Parathyroid adenoma (tissue), 2 donors: ENCODE measurements around the gene PCDH9.

Source experiments
- H2AFZ ChIP-seq: fragments of 300-600 bp; sonication (generic); one replicate; pipeline ENCODE4 v1.7.0; 2017; ENCODE audit warnings: antibody characterized with exemption, mild to moderate bottlenecking
- H3K27ac ChIP-seq: fragments of 300-600 bp; sonication (generic); one replicate; pipeline ENCODE4 v1.7.0; 2017
- H3K27me3 ChIP-seq: fragments of 300-600 bp; sonication (generic); one replicate; pipeline ENCODE4 v1.7.0; 2017; ENCODE audit warnings: low read length; ENCODE audit not compliant: control insufficient read depth, insufficient read depth
- H3K36me3 ChIP-seq: fragments of 300-600 bp; sonication (generic); one replicate; pipeline ENCODE4 v1.7.0; 2017; ENCODE audit warnings: low read length; ENCODE audit not compliant: control insufficient read depth, insufficient read depth
- H3K4me1 ChIP-seq: fragments of 300-600 bp; sonication (generic); one replicate; pipeline ENCODE4 v1.7.0; 2017; ENCODE audit warnings: control low read depth
- H3K4me2 ChIP-seq: fragments of 300-600 bp; sonication (generic); one replicate; pipeline ENCODE4 v1.7.0; 2017; ENCODE audit warnings: low read length
- H3K4me3 ChIP-seq: fragments of 300-600 bp; sonication (generic); one replicate; pipeline ENCODE4 v1.7.0; 2017; ENCODE audit warnings: low read depth, low read length
- H3K79me2 ChIP-seq: fragments of 300-600 bp; sonication (generic); one replicate; pipeline ENCODE4 v1.7.0; 2017; ENCODE audit warnings: control low read depth
- H3K9ac ChIP-seq: fragments of 300-600 bp; sonication (generic); one replicate; pipeline ENCODE4 v1.7.0; 2017; ENCODE audit warnings: mild to moderate bottlenecking
- H3K9me3 ChIP-seq: fragments of 300-600 bp; sonication (generic); one replicate; pipeline ENCODE4 v1.7.0; 2017; ENCODE audit warnings: low read length; ENCODE audit not compliant: control insufficient read depth
- TF ChIP-seq, protein P1 (sequence below): fragments of 300-600 bp; sonication (generic); IDR thresholded peaks from one replicate; pipeline ENCODE4 v1.7.0; 2017; ENCODE audit warnings: antibody characterized with exemption, mild to moderate bottlenecking
- donor health status: primary hyperparathyroidism.

The PCDH9 gene

GRCh38 chr13:66581675-66582074 is 648.5 kb downstream of the PCDH9 start:
- H3K79me2 ChIP-seq = no peaks in the 10 kb centered on the region
- no peaks in the 10 kb centered on the region for H3K36me3 ChIP-seq
- no peaks in the 10 kb centered on the region for H3K27me3 ChIP-seq
- no peak overlapping the region for H2AFZ ChIP-seq
- H3K4me3 ChIP-seq = no peak overlapping the region
- H3K27ac ChIP-seq = no peak overlapping the region
- TF ChIP-seq, protein P1, sequence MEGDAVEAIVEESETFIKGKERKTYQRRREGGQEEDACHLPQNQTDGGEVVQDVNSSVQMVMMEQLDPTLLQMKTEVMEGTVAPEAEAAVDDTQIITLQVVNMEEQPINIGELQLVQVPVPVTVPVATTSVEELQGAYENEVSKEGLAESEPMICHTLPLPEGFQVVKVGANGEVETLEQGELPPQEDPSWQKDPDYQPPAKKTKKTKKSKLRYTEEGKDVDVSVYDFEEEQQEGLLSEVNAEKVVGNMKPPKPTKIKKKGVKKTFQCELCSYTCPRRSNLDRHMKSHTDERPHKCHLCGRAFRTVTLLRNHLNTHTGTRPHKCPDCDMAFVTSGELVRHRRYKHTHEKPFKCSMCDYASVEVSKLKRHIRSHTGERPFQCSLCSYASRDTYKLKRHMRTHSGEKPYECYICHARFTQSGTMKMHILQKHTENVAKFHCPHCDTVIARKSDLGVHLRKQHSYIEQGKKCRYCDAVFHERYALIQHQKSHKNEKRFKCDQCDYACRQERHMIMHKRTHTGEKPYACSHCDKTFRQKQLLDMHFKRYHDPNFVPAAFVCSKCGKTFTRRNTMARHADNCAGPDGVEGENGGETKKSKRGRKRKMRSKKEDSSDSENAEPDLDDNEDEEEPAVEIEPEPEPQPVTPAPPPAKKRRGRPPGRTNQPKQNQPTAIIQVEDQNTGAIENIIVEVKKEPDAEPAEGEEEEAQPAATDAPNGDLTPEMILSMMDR = no peak
- no peaks in the 10 kb centered on the region for H3K4me1 ChIP-seq
- no peak overlapping the region for H3K4me2 ChIP-seq
- H3K9ac ChIP-seq = no peak overlapping the region
- no peaks in the 10 kb centered on the region for H3K9me3 ChIP-seq

GRCh38 chr13:66578305-66578704 is 651.8 kb downstream of the PCDH9 start:
- H3K4me3 ChIP-seq = no peak overlapping the region
- no peaks in the 10 kb centered on the region for H3K79me2 ChIP-seq
- no peaks in the 10 kb centered on the region for H3K9me3 ChIP-seq
- no peak overlapping the region for H3K27ac ChIP-seq
- H3K27me3 ChIP-seq = no peaks in the 10 kb centered on the region
- TF ChIP-seq, protein P1 = no peak
- H3K36me3 ChIP-seq = no peaks in the 10 kb centered on the region
- H2AFZ ChIP-seq = no peak overlapping the region
- no peaks in the 10 kb centered on the region for H3K4me1 ChIP-seq
- no peak overlapping the region for H3K4me2 ChIP-seq
- H3K9ac ChIP-seq = no peak overlapping the region

GRCh38 chr13:66577358-66577757 is 652.8 kb downstream of the PCDH9 start:
- no peak overlapping the region for H3K4me3 ChIP-seq
- H3K27ac ChIP-seq = no peak overlapping the region
- no peaks in the 10 kb centered on the region for H3K79me2 ChIP-seq
- H2AFZ ChIP-seq = no peak overlapping the region
- H3K36me3 ChIP-seq = no peaks in the 10 kb centered on the region
- no peak overlapping the region for H3K9ac ChIP-seq
- H3K4me1 ChIP-seq = no peaks in the 10 kb centered on the region
- no peak overlapping the region for H3K4me2 ChIP-seq
- no peaks in the 10 kb centered on the region for H3K9me3 ChIP-seq
- no peaks in the 10 kb centered on the region for H3K27me3 ChIP-seq
- TF ChIP-seq, protein P1 = no peak

DNA sequence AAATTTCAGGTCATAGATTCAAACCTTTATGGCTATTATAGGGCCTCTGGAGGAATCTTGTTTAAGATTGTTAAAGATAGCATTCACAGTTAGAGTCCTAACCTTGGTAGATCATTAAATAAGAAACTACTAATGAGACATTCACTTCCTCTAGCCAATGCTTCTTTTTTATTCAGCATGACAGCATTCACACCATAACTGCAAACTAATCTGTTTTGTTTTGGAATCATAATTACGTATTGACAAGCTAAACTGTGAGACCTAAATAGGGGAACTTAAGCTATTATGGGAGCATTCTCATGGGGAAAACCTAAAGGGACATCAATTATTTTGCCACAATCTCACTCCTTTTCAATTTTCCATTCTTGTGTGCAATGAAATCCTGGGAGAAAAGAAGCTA is 653.8 kb downstream of the PCDH9 start:
- no peaks in the 10 kb centered on the region for H3K79me2 ChIP-seq
- TF ChIP-seq, protein P1 = no peak
- H3K27ac ChIP-seq = no peak overlapping the region
- H3K9me3 ChIP-seq = no peaks in the 10 kb centered on the region
- H3K4me3 ChIP-seq = no peak overlapping the region
- H3K4me1 ChIP-seq = no peaks in the 10 kb centered on the region
- H3K36me3 ChIP-seq = no peaks in the 10 kb centered on the region
- no peak overlapping the region for H3K4me2 ChIP-seq
- H3K27me3 ChIP-seq = no peaks in the 10 kb centered on the region
- no peak overlapping the region for H3K9ac ChIP-seq
- no peak overlapping the region for H2AFZ ChIP-seq

GRCh38 chr13:66574606-66575005 is 655.5 kb downstream of the PCDH9 start:
- Histone ChIP-seq H3K27me3 (no peaks in the 10 kb centered on the region), H3K79me2 (no peaks in the 10 kb centered on the region), H3K9me3 (no peaks in the 10 kb centered on the region), H3K36me3 (no peaks in the 10 kb centered on the region), H3K9ac (no peak overlapping the region), H3K4me3 (no peak overlapping the region), H2AFZ (no peak overlapping the region), H3K4me2 (no peak overlapping the region), H3K27ac (no peak overlapping the region), H3K4me1 (no peaks in the 10 kb centered on the region)
- TF ChIP-seq, protein P1 = no peak
